NK-92 (cell line): ENCODE results near the gene PITPNC1.
"Not testable (repeated sequence)": the region's sequence is repeated elsewhere in the genome, so short reads cannot be mapped to it uniquely, and the experiment has no call there.

Experiments
- DNase-seq: peaks from one replicate; lab custom pipeline; 2025; ENCODE audit not compliant: unreplicated experiment; lab: John Stamatoyannopoulos, UW

PITPNC1 gene

DNA sequence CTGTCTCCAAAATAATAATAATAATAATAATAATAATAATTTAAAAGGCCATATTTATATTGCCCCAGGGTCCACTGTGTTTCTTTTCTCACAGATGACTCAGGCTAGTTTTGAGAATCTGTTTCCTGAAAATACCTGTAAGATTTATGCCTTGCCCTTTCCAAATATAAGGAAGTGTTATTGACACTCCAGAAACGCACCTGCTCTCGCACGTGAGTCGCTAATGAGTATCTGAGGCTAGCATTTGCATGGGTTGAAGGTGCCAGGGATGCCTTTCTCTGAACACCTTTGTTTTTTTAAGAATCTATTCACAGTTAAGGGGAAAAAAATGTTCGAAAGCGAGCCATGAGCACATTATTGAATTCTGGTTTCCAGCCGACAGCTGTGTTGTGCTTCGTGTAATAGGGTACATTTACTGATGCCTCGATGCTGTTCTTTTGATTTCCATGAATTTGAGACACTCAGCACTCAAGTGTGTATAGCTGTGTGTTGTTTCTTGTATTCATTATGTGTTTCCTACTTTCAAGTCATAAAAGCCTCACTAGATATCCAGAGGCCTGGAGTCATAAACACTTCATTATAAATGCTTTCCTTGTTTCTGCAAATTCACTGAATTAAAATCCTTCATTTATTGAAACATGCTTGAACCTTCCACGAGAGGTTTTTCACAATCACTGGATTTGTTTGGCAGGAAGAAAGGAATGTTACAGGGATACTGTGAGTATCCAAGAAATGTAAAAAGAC lies 295.7 kb downstream of the PITPNC1 start:
- no peak for DNase-seq

DNA sequence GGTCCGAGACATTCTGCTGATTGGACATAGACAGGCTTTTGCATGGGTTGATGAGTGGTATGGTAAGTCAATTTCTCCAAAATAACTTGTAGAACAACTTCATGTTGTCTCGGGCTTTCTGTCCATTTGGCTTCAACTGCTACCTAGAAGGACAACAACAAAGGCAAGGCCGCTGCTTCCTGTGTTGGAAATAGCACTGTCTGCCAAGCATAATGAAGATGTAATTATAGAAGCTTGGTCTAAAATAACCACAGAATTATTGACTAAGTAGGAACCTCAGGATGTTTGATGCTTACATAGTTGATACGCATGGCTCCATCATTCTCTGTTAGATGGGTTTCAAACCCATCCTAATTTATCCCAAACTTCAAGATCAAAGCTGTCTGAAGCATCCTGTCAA lies 298.4 kb downstream of the PITPNC1 start:
- no peak for DNase-seq

DNA sequence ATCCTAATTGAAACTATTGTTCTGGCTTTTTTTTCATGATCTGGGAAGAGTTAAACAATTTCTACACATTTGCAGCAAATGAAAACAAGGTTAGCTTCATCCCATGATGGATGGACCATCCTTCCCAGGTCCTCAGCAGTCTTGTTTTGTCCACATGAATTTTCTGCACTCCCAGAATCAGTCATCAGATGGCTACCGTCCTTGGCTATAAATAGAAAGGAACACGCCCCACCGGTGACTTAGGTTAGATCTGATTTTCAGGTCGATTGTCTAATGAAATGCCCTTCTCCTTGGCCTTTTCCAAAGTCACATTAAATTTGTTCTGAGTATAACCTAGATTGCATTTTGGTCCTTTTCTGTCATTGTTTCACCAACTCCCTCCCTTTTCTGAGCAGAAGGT lies 299.2 kb downstream of the PITPNC1 start:
- no peak for DNase-seq

DNA sequence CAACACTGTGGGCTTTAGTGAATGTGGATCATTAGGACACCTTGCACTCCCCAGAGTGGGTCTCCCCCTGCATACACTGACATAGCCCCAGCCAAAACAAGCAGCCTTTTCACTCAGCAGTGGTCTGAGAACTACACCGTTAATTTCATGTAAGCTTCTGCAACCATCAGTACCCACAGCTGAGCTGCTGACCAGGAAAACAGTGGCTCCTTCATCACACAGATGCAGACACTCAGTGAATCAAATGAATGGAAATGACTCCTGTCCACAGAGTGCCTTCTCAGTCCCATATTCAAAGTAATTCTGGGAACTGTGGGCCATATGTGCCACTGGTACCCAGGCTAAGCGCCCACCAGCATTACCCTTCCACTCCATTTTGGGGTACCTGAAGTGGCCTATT lies 301.3 kb downstream of the PITPNC1 start:
- no peak for DNase-seq

DNA sequence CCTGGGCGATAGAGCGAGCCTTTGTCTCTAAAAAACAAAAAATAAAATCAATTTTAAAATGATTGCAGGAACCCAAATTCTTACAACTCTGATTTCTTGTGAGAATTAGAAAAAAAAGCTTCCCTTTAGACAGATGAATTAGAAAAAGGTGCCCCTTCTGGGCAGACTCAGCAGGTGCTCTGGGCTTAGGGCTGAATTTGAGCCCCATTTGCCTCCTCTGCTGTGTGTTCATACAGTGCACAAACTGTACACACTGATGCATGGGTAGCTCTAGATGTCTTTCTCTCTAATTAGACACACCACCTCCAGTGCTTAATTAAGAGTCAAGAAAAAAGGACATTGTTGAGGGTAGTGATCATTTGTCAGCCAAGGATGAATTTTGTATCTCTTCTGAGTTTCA lies 302.1 kb downstream of the PITPNC1 start:
- DNase-seq: no peak

DNA sequence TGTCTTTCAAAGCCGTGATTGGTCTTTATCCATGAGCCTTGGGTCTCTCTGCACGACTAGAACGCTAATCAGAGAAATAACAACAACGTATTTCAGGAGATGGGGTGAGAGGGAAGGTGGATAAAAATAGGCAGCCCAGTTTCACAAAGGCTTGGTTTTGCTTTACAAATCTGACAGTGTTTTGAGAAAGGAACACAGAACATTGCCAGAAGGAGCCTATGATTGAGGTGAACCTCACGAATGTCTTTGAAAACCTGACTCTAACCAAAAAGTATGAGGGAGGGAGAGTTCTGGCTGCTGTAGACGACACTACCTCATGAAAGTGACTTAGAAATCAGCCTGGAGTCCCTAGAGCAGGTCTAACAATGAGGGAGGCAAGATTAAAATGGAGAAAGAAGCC lies 302.6 kb downstream of the PITPNC1 start:
- no peak for DNase-seq

DNA sequence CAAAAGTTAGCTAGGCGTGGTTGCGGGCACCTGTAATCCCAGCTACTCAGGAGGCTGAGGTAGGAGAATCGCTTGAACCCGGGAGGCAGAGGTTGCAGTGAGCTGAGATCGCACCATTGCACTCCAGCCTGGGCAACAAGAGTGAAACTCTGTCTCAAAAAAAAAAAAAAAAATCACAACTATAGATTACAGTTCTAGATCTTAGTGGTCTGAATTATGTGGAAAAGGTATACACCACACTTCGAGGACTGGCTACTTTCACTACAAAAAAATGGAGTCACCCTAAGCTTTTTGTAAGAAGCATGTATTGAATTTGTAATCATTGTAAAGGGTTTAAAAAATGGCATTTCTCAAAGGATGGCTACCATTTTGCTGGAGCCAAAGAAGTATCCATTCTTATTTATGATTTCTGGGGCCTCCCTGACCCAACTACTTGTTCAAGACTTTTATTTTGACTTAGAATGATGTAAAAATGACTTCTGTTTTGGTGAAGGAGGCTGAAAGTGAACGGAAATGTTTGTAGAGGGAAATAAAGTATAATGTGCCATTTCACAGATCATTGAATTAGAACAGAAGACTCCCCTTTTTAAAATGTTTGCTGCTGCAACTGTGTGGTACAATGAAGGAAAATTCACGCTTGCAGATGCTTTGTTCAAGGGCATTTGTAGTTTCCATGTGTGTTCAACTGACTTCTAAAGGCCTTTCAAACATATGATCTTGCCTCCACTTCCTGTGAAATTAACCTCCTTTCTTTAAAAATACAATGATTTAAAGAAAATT lies 303.6 kb downstream of the PITPNC1 start:
- no peak for DNase-seq

DNA sequence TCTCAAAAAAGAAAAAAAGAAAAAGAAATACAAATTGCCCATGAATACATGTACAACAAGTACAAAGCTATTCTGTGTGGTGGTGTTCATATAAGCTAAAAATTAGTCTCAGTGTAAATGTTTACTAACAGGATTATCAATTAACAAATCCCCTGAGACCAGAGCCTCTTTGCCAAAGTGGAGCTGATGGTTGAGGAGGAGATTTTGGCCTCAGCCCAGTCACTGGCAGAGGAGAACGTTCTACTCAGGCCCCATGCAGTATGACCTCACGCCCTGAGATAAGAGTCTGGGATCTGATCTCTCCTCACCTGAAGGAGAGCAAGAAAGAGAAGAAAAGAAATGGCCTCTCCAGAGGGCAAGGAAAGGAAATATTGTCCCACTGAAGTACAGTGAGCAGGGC lies 305.1 kb downstream of the PITPNC1 start:
- DNase-seq: no peak

DNA sequence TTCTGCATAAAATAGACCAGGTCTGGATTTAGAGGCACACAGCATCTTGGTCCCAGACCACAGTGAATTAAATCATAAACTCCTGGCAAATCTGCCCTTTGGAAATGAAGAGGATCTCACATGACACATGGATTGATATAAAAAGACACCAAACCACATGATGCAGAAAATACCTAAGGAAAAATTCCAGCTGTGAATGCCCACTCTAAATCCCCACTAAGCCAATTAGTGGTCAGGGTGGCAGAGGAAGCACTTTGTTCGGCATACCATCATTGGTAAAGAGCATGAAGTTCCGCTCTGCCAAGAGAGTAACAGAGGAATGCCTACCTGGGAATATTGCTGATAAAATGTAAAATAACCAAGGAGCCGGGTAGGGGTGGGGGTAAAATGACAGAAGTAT lies 308.3 kb downstream of the PITPNC1 start:
- DNase-seq: no peak

DNA sequence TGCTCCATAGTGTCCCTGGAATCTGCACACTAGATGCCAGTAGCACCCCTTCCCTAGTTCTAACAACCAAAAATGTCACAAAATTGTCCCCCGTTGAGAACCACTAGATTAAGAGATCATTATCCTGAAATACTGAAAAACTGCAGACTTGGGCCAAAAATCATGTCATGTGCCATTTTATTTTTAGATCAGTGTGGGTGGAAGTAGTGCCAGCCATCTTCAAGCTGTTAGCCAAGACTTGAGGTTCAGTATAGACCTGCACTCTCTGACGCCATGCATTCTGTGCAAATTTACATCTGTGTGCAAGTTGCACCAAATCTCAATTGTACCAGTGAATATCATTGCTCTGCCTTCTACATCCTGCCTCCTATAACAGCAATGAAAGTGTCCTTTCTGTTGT lies 309.2 kb downstream of the PITPNC1 start:
- DNase-seq: no peak

DNA sequence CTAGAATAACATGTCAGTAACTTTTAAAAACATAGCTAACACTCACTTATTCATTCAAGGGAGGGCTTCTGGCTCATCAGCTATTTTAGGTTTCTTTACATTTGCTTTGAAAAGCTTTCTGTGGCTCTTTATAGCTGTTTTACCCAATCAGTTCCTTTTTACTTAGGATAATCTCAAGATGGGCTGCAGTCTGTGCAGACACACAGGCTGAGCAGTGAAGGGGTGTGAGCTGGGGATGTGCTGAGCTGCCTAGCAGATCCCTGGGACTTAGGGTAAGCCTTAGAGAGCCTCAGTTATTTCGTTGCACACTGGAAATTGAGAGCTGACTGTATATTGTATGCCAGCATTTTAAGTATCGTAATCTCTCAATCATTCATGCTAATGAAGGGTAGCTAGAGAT lies 310.4 kb downstream of the PITPNC1 start:
- no peak for DNase-seq

DNA sequence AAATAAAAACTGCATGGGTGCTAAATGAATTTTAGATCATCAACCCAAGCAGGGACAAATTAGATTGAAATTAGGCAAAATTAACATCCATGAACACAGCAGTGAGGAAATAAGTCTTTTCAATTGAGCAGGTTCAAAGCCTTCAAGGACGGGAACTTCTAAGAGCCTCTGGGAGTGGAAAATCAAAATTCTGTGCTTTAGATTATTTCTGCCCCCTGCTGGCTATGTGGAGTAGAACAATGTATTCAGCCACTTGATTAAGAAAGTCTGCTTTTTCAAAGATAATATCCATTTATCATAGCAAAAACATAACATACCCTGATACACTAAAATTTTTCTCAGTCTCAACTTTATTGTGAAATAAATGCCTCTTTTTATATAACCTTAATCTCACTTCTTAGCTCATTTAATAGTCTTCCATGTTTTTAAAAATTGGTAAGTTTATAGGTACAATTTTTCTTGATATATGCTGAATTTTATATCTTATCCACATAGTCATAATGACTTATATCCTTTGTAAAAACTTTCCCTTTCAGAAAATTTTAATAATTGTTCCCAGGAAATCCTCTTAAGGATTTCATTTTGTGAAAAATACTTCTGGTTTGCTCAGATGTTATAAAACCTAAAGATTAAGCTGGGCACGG lies 312.6 kb downstream of the PITPNC1 start:
- no peak for DNase-seq

DNA sequence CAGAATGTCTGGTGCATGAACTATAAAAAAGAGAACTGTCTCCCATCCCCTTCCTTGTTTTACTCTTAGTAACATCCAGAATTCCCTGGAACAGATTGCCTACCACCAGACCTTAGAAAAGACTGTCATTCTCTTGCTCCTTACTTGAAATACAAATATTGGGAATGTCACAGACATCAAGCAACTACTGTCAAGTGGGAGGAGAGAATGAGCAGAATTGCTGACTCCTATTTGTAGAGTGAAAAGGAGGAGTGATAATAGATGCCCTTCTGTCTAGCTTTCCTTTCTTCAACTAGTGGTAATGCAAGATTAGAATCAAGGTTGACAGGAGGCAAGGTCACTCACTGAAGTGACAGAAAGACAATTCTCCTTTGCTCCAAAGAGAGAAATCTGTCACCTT lies 316.7 kb downstream of the PITPNC1 start:
- no peak for DNase-seq

DNA sequence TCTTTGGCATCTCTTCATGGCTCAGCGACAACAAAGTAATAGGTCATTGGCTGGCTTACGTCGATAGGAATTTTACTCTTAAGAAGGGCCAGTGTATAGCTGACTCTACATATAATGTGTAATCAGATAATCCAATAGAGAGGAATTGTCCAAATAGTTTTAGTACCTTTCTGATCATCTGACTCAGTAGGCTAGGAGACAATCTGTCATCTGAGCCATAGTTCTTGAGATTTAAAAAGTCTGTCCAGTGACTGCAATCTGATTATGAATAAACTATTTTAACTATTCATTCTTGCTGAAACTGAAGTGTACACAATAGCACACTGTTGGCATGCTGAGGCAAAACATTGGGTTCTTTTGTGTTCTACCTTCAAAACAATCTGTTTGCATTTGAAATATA lies 319.3 kb downstream of the PITPNC1 start:
- no peak for DNase-seq

DNA sequence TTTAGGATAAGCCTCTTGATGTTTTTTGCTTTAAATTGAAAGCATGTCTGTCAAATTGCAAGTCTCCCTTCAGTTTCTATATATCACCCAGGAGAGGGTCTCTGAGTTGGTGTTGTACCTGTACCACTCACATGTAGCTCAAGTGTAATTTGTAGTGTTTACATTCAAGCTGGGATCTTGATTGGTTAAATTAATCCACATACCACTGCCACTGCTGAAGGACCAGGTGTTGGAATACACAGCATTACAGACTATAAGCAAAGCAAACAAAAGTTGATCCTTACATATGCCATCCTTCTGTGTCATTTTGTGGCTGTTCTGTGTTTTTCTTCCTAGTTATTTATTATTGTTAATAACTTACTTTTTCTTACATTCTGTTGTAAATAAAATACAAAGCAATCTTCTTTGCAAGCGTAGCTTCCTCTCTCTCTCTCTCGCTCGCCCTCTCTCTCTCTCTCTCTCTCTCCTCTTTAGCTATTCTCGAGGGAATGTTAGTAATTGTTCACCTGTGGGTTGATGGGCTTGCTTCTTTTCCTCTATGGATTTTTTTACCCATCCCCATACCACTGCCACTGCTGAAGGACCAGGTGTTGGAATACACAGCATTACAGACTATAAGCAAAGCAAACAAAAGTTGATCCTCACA lies 319.9 kb downstream of the PITPNC1 start:
- DNase-seq: no peak

DNA sequence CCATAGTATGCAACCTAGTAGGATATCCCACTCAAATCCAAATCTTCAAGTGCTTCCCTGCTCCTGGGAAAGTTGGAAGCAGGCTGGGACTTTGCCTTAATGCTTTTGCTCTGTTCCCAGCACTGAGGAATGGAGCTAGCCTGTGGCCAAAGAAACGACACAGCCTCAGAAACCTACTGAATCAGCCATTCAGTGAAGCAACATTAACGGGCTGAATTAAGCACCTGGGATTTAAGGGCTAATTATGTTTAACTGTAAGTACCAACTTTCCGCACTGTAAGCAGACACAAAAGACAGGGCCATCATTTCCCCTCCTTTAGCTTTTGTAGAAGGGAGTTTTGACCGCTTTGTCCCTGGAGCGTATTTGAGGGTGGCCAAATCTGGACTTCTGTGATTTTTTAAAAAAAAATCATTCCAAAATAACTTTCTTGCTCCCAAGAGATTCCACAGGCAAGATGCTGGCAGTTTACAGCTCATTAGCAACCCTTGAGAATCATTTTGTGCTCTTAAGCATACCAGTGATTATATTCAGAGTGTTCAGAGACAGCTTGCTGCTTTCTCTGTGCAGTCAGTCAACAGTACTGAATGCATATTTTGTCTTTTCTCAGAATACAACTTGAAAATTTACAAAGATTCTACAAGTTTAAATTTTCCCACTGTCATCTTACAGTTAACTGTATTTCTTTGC lies 323.1 kb downstream of the PITPNC1 start:
- DNase-seq: no peak

DNA sequence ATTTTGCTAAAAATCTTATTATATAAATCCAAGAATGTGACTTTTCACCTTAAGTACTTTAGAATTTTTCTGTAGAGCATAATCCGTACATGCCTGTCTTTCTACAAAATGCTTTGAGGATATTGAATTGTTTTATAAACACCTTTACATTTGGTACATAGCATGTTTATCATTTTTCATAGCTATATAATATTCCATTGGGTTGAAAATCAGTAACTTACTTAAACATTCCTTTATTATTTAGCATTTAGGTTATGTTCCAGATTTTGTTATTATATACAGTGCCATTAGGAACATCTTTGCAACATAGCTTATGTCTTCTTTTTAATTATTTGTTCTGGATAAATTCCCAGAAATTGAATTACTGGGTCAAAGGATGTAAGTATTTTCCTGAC lies 323.6 kb downstream of the PITPNC1 start:
- DNase-seq: no peak

DNA sequence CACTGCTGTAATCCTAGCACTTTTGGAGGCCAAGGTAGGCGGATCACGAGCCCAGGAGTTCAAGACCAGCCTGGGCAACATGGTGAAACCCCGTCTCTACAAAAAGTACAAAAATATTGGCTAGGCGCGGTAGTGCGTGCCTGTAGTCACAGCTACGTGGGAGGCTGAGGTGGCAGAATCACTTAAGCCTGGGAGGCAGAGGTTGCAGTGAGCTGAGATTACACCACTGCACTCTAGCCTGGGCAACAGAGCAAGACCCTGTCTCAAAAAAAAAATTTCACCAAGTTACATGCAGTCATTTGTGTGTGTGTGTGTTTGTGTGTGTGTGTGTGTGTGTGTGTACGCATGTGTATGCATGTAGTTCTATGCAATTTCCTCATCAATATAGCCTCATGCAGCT lies 325.8 kb downstream of the PITPNC1 start:
- DNase-seq: not testable (repeated sequence)

DNA sequence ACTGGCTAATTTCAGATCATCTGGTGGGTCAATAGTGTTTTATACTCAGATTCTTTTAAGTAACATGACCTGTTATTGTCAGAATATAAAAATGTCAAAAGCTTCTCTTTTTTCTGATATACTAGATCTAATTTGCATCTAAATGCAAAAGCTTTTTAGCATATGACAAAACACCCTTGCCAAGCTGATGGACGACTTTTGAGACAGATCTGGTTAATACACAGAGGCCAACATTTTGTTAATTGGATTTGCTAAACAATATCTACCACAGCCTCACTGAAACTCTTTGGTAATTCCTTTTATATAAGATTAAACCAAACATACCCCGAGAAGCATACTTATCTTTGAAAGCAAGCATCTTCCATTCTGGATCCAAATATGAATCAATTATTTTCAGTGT lies 330.4 kb downstream of the PITPNC1 start:
- no peak for DNase-seq

DNA sequence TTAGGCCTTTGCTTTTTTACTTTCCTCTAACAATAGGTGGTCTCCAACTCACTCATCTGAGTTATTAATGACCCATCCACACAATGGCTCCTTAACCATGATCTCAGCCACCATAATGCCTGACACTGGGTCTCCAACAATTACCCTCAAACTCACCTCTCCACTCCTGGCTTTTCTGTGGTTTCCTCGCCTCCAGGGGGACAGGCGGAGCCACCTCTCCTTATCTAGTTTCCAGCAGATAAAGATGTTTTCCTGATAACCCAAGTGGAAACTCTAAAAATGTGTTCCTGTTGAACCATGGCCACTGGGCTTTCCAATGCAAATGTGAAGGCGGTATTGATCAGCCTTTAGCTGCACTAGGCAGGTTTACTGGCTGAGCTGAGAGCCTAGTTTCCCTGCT lies 331.3 kb downstream of the PITPNC1 start:
- no peak for DNase-seq

DNA sequence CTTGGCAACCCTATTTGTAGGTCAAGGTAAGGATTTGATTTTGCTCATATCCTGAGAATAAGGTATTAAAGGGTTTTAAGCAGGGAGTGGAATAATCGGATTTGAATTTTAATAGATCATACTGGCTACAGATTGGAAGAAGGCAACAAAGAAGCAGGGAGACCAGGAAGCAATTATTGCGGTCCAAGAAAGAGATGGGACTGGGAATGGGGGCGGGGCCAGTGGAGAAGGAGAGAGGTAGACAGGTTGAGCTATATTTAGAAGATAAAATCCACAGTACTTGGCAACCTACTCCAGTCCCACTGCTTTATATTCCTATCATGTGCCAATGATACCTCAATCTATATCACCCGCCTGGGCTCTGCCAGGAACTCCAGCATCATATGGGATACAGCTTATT lies 334.8 kb downstream of the PITPNC1 start:
- DNase-seq: no peak
